Transverse colon (tissue), 4 donors: ENCODE measurements around the gene SPATC1L. TPM values are rescaled to one million over a fixed set of nuclear protein-coding genes. Genes with fewer than 3 reads are reported as not detected.
A peak's percentile ranks its signal among the peaks of the same experiment; 100 is the strongest.

Experiments used
- DNase-seq: peaks from one replicate; pipeline ENCODE4 v3.0.0-alpha.2; 2019
- H3K27ac ChIP-seq, 4 donors: fragments of 200-600 bp; sonication (generic); 2 replicates each; pipeline ENCODE4 v1.5.1; 2016 to 2018; ENCODE audit warnings: inconsistent platforms in 4 of 4
- H3K27me3 ChIP-seq: fragments of 200-600 bp; sonication (generic); 2 replicates; pipeline ENCODE4 v1.5.1; 2017; ENCODE audit warnings: inconsistent platforms
- H3K36me3 ChIP-seq, 4 donors: fragments of 200-600 bp; sonication (generic); 2 replicates each; pipeline ENCODE4 v1.5.1; 2017 to 2019; ENCODE audit warnings: inconsistent platforms in 4 of 4
- H3K4me1 ChIP-seq, 4 donors: fragments of 200-600 bp; sonication (generic); 2 replicates each; pipeline ENCODE4 v1.5.1; 2017 to 2020; ENCODE audit warnings: inconsistent platforms in 4 of 4
- H3K4me3 ChIP-seq, 4 donors: fragments of 200-600 bp; sonication (generic); 1 replicate in 1 of 4; 2 replicates in 3 of 4; pipeline versions ENCODE4 v1.5.1 to v1.6.1; 2017 to 2019; ENCODE audit warnings: inconsistent platforms in 4 of 4
- H3K9me3 ChIP-seq, 2 donors: fragments of 200-600 bp; sonication (generic); 2 replicates each; pipeline ENCODE4 v1.5.1; 2017 to 2019; ENCODE audit warnings: inconsistent platforms in 2 of 2
- CTCF ChIP-seq, 5 experiments: fragments of 200-600 bp in 3 of 5; fragments of 450-650 bp in 2 of 5; sonication (generic) in 3 of 5; IDR thresholded peaks; 1 replicate in 2 of 5; 2 replicates in 3 of 5; pipeline ENCODE4 v1.5.1; 2016 to 2017; ENCODE audit warnings: antibody characterized with exemption in 5 of 5, inconsistent platforms in 3 of 5, mild to moderate bottlenecking in 2 of 5, moderate library complexity in 1 of 5
- EP300 ChIP-seq: sonication (generic); formaldehyde crosslinking; IDR thresholded peaks from one replicate; pipeline ENCODE4 v1.6.1; 2017; ENCODE audit warnings: antibody characterized with exemption, low read depth
- POLR2A ChIP-seq: fragments of 450-650 bp; IDR thresholded peaks from one replicate; pipeline ENCODE4 v1.6.1; 2016; ENCODE audit warnings: antibody characterized with exemption, mild to moderate bottlenecking, moderate library complexity
- POLR2AphosphoS5 ChIP-seq, 3 donors: sonication (generic); formaldehyde crosslinking; IDR thresholded peaks; one replicate each; pipeline ENCODE4 v1.6.1; 2016; ENCODE audit warnings: antibody characterized with exemption in 3 of 3
- WGBS, 2 donors: methylation state at CpG; one replicate each; pipeline ENCODE4 v1.1.5; 2018; ENCODE audit warnings: low coverage in 1 of 2; 5-methylcytosine and 5-hydroxymethylcytosine counted together
- in situ Hi-C, 4 donors: fragments of 200-750 bp; cut with MboI; loops; one replicate each; pipeline versions ENCODE4 v1.15.0 to v1.15.1; 2017; ENCODE audit warnings: low sequenced_read_pairs in 3 of 4, low pct_ligation_motif_present in 1 of 4, low pct_unique_long_range_greater_than_20kb in 1 of 4
- intact Hi-C: fragments of 100-400 bp; cut with DNase I; formaldehyde crosslinking; loops from one replicate; pipeline ENCODE4 v1.15.1; 2023; ENCODE audit warnings: low total_unique reads
- total RNA-seq, 4 donors: library from RNA; depleted of rRNA; stranded (reverse); fragments of >200 nt; gene quantifications; one replicate each; pipeline ENCODE4 v1.1.0, GENCODE V29; 2016

Gene SPATC1L
- total RNA-seq, 4 donors from 2014 or later, result 1.2 to 11.0 (median 8.5) TPM; not detected in 1

- H3K4me3 ChIP-seq, result no peak overlapping the region
- intact Hi-C loops (no loop called here), in situ Hi-C loops (no loop called here)
- no peaks in the 10 kb centered on the region for H3K9me3 ChIP-seq
- H3K27ac ChIP-seq, result no peak overlapping the region
- TF ChIP-seq EP300 (no peak), POLR2A (no peak), POLR2AphosphoS5 (IDR thresholded peaks at IDR 0.05) (no peak), CTCF (IDR thresholded peaks at IDR 0.05) (no peak)
- 34 to 78% methylated on average over 3 to 4 of the region's 7 CpGs for WGBS, 2 donors
- peaks cover 6% of the 10 kb centered on the region for H3K27me3 ChIP-seq
- no peaks in the 10 kb centered on the region for H3K4me1 ChIP-seq
- DNase-seq, result no peak
- no peaks in the 10 kb centered on the region for H3K36me3 ChIP-seq
Observed at GRCh38 chr21:46135782-46136395, 48.4 kb downstream of the SPATC1L start.

- H3K27ac ChIP-seq, result no peak overlapping the region
- no peaks in the 10 kb centered on the region for H3K9me3 ChIP-seq
- no peak for DNase-seq
- no peaks in the 10 kb centered on the region for H3K4me1 ChIP-seq
- intact Hi-C loops (no loop called here), in situ Hi-C loops (no loop called here)
- 95% methylated on average over 83 of the region's 85 CpGs; no CpG with 5 or more reads in 1 of the 2 donors for WGBS, 2 donors
- TF ChIP-seq POLR2A, result no peak
- no peak for TF ChIP-seq CTCF (IDR thresholded peaks at IDR 0.05)
- peak in 2 of 3 donors; percentile 40 to 65 for TF ChIP-seq POLR2AphosphoS5 (IDR thresholded peaks at IDR 0.05)
- no peak for TF ChIP-seq EP300
- no peaks in the 10 kb centered on the region for H3K36me3 ChIP-seq
- H3K27me3 ChIP-seq, result no peaks in the 10 kb centered on the region
- no peak overlapping the region for H3K4me3 ChIP-seq
Observed at GRCh38 chr21:46131838-46132651, 52.2 kb downstream of the SPATC1L start.

GRCh38 chr21:46131588-46131837 lies 52.7 kb downstream of the SPATC1L start:
- Histone ChIP-seq H3K27ac (peak overlapping the region in 1 of 4 donors; percentile 27), H3K4me1 (no peaks in the 10 kb centered on the region), H3K9me3 (no peaks in the 10 kb centered on the region), H3K27me3 (no peaks in the 10 kb centered on the region), H3K4me3 (no peak overlapping the region), H3K36me3 (no peaks in the 10 kb centered on the region)
- intact Hi-C loops, result no loop called here
- in situ Hi-C loops, result no loop called here
- TF ChIP-seq POLR2A (no peak), CTCF (IDR thresholded peaks at IDR 0.05) (no peak), EP300 (no peak), POLR2AphosphoS5 (IDR thresholded peaks at IDR 0.05) (no peak)
- DNase-seq, result no peak
- WGBS, 2 donors, result 89% methylated on average over 4 of the region's 4 CpGs; no CpG with 5 or more reads in 1 of the 2 donors

- WGBS, 2 donors, result 82% methylated on average over 13 of the region's 22 CpGs; no CpG with 5 or more reads in 1 of the 2 donors
- H3K36me3 ChIP-seq, result no peaks in the 10 kb centered on the region
- H3K27me3 ChIP-seq, result no peaks in the 10 kb centered on the region
- TF ChIP-seq POLR2AphosphoS5 (IDR thresholded peaks at IDR 0.05) (no peak), POLR2A (no peak), CTCF (IDR thresholded peaks at IDR 0.05) (no peak), EP300 (no peak)
- H3K4me3 ChIP-seq, result no peak overlapping the region
- H3K9me3 ChIP-seq, result no peaks in the 10 kb centered on the region
- intact Hi-C loops, result no loop called here
- DNase-seq, result no peak
- no peaks in the 10 kb centered on the region for H3K4me1 ChIP-seq
- peak overlapping the region in 3 of 4 donors; percentile 8 to 44 (median 27) for H3K27ac ChIP-seq
- in situ Hi-C loops, result no loop called here
Observed at GRCh38 chr21:46130831-46131587, 53.2 kb downstream of the SPATC1L start.
